Posterior vena cava (tissue), 2 donors: ENCODE measurements around the gene PDCD6IP. TPM values are rescaled to one million over a fixed set of nuclear protein-coding genes. Genes with fewer than 3 reads are reported as not detected.

Experiments used
- DNase-seq: peaks from one replicate; pipeline ENCODE4 v3.0.0-alpha.2; 2020; ENCODE audit warnings: low spot score
- intact Hi-C, 2 donors: fragments of 100-400 bp; cut with DNase I; formaldehyde crosslinking; loops; one replicate each; pipeline versions ENCODE4 v1.14.1 to v1.14.2; 2022 to 2023
- total RNA-seq, 2 donors: library from RNA; stranded (reverse); fragmentation: NEBNext Ultra II Directional; extraction: Animal tissue kit (Norgen Biotek cat#: 25700); gene quantifications; one replicate each; pipeline ENCODE4 v1.2.1, GENCODE V29; 2021
- donor health status: DM: yes; HTN: yes; CAD: no.
- donor health status: DM: yes; HTN: yes; CAD: no.

The PDCD6IP gene
- total RNA-seq, 2 donors from 2014 or later = 165 to 222 TPM

DNA sequence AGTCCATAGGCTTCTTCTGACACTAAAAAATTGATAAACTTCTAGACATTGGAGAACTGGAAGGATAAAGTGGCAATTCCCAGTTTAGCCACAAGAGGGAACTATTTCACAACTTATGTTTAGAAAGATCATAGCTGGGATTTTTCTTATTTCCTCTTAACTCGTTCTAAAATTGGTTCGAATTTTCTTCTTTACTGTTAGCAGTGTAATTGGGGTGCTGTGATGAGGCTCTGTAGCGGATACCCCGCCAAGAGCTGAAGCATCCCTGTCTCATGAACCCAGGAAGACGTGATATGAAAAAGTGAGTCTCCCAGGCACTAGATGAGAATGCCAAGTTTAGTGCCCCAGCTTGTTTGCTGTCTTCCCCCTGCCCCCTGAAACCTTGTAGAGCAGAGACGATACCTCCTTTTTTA lies 85.1 kb downstream of the PDCD6IP start:
- DNase-seq = no peak
- intact Hi-C loops = no loop called here

DNA sequence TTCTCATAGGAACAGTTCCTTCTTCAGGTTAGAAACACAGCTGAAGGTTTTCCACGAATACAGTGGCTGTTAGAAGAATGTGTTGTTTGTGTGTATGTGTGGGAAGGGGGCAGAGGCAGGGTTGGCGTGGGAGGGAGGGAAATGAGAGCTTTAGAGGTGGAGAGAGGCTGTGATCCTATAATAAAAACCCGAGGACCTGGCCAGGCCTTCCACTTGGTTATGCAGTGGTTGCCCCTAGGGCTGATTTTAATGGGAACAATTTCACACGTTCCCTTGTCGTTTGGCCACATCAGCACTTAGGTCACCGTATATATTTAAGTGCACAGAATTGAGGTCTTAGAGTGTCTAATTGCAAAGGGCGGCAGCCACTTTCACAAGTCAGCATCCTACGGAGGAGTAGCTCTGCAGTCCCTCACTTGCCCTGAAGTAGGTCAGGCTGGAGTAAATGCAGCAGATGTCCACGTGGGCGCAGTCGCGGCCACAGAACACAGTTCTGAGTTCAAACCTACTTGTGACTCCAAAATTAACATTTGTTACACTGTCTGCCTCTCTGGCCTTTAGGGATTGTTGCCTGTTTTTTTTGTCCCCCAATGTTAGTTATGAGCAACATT lies 85.6 kb downstream of the PDCD6IP start:
- no peak for DNase-seq
- intact Hi-C loops = no loop called here

DNA sequence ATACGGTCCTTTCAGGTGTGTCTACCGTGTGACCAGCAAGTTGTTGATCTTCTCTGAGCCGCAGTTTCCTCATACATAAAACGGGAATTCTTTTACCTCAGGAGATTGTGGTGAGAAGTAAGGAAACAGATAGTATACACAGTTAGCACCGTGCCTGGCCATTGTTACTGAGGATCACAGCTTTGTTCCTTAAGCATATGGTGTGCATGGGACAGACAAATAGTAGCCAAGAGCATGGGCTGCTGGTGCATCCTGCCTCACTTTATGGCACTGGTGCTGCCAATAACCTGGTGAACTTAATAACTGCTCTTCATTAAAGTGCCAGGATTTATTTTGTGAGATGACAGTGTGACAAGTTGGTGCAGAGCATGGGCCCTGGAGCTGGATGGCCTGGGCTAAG lies 86.3 kb downstream of the PDCD6IP start:
- no peak for DNase-seq
- intact Hi-C loops = loop anchor here in 1 of 2 donors (5.0 kb wide), 1 partner anchor 798 kb away; no protein-coding TSS in a partner anchor

DNA sequence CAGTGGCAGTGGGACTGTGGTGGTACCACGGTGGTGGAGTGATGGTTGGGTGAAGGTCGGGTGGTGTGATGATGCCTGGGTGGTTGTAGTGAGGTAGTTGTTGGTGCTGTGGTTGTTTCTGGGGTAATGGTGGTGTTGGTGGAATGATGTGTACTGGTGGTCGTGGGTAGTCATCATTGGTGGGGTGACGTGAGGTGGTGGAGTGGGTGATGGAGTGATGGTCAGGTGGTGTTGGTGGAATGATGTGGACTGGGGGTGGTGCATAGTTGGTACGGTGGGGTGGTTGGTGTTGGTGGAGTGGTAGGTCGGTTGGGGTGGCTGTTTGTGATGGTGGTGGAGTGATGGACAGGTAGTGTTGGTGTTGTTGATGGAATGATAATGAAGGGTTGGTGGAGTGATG lies 87.1 kb downstream of the PDCD6IP start:
- no peak for DNase-seq
- intact Hi-C loops = loop anchor here in 1 of 2 donors (5.0 kb wide), 1 partner anchor 797 kb away; no protein-coding TSS in a partner anchor

DNA sequence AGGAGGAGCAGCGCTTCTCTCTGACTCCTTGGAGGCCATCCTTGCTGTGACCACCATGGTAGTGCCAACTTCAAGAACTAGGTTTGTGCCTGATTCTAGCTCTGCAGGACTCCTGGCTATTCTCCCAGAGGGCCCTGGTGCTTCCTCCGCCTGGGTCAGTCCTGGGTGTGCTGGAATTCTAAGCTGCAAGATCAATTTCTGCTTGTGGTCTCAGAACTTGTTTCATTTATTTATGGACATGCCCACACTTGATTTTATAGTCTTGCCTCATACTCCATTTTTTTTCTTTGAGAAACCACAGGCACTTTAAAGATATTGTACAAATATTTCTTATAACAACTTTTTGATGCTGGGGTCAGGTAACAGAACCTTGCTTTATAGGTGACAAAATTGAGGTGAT lies 87.6 kb downstream of the PDCD6IP start:
- DNase-seq = no peak
- intact Hi-C loops = loop anchor here in 1 of 2 donors (5.0 kb wide), 1 partner anchor 796 kb away; no protein-coding TSS in a partner anchor

DNA sequence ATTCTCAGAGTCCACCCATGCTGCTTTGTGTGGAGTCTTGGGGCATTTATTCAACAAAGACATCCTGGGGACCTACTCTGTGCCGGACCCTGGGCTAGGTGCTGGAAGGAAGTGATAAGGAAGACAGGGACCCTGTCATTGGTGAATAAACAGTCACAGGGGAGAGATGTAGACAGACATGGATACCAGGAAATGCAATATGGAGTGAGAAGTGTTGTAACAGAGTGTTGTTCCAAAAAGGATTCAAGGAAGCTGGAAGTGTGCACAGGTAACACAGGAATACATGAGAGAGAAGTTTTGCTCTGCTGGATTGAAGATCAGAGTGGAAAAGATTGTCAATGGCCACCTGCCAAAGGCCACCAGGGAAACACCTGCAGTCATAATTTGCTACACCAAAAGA lies 89.0 kb downstream of the PDCD6IP start:
- DNase-seq = no peak
- intact Hi-C loops = loop anchor here in 1 of 2 donors (5.0 kb wide), 1 partner anchor 795 kb away; no protein-coding TSS in a partner anchor

DNA sequence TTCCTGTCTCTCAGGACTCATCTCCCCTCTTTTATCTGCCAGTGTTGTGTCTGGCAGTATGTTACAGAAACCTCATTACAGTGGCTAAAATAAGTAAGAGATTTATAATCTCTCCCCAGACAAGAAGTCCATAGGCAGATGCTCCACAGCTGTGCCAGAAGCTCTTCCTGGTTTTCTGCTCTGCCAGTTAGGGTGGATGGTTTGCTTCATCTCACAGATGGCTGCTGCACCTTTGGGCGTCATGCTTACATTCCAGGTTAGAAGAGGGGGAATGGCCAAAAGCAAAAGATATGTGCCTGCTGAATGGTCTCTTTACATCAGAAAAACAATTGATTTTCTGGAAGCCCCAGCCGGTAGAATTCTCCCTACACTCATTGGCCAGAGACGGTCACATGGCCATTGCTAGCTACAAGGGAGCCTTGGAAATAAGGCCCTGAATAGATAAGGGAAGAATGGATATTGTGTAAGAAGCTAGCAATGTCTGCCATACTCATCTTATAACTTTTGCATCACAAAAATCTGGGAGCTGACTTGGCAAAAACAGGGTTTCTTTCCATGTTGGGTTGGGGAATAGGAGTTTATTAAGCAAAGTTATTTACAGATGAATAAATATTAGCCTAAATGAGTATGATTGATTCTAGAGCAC lies 91.1 kb downstream of the PDCD6IP start:
- intact Hi-C loops = loop anchor here in 1 of 2 donors (5.0 kb wide), 1 partner anchor 793 kb away; no protein-coding TSS in a partner anchor

DNA sequence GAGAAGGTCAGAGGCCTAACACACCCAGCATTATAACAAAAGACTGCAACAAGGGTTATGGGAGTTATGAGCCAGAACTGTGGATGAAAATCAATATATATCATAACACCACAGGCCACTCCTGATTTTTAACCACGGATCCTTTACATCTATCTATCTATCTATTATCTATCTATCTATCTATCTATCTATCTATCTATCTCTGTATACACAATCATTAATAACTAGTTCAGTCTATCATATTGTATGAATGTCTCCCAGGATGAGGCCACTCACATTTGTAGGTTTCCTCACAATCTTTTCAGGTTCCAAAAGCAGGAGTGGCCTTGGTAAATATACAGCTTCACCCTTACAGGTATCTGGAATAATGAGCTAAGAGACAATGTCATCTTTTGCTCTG lies 94.2 kb downstream of the PDCD6IP start:
- DNase-seq = no peak
- intact Hi-C loops = no loop called here

More for the DNA sequence above, 91.1 kb downstream of the PDCD6IP start:
- DNase-seq = no peak

DNA sequence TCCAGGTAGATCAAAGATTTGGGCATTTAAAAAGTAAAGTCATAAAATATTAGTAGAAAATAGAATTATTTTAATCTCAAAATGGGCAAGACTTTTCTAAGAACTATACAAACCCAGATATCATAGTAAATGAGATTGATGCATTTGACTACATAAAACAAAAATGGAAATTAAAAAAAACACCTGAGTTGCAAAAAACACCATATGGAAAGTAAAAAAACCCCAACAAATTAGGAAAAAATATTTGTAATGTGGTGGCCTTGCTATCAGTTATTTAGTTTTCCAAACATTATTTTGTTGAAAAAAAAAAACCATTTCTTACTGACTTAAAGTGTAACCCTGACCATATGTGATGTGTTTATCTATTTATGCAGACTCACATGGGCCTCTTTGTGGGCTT lies 97.2 kb downstream of the PDCD6IP start:
- DNase-seq = no peak
- intact Hi-C loops = no loop called here

DNA sequence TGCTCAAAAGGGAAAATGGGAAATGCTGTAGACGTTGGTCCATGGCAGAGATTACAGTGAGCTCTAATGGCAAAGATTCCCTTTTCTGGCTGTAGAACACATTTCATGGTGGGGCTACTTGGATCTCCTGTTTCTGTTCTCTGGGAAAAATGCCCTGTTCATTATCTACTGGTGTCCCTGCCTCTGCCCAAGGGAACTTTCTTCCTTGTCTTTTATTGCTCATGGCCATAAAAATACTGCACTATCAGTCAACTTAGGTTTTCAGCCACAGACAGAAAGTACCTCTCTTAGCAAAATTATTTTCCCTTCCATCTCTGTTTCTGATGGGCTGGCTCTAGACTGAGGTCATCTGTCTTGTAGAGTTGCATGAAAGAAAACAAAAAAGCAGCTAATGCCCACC lies 98.9 kb downstream of the PDCD6IP start:
- intact Hi-C loops = no loop called here
- DNase-seq = no peak

DNA sequence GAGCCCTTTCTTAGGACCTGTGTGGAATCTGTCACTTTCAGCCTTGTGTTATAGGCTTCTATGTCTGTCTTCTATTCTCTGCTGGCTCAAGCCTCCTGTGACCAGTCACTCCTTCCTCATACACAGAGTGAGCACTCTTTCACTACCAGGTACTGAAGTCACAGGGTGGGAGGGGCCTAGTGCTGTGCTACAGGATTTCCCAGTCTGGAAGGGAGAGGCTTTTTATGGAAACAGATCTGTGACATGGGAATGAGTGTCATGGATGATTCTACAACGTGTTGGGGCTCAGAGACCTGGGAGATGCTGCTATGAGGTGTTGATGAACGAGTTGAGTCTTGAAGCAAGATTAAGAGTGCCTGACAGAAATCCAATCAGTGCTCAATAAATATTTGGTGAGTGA lies 100.5 kb downstream of the PDCD6IP start:
- DNase-seq = no peak
- intact Hi-C loops = no loop called here

DNA sequence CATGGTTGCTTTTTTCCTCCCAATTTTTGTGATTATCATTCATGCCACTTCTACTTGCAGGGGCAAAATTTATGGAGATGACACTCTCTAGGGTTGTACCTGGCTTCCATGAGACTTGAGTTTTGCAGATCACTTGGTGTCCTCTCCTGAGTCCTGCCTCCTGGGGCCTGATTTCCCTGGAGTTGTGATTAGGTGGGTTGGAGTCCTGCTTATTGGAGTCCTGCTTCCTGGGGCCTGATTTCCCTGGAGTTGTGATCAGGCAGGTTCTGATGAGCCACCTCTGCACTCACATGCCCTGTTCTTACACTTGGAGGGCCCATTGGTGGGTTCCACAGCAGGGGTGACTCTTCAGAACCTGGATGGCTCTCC lies 102.0 kb downstream of the PDCD6IP start:
- DNase-seq = no peak
- intact Hi-C loops = no loop called here

DNA sequence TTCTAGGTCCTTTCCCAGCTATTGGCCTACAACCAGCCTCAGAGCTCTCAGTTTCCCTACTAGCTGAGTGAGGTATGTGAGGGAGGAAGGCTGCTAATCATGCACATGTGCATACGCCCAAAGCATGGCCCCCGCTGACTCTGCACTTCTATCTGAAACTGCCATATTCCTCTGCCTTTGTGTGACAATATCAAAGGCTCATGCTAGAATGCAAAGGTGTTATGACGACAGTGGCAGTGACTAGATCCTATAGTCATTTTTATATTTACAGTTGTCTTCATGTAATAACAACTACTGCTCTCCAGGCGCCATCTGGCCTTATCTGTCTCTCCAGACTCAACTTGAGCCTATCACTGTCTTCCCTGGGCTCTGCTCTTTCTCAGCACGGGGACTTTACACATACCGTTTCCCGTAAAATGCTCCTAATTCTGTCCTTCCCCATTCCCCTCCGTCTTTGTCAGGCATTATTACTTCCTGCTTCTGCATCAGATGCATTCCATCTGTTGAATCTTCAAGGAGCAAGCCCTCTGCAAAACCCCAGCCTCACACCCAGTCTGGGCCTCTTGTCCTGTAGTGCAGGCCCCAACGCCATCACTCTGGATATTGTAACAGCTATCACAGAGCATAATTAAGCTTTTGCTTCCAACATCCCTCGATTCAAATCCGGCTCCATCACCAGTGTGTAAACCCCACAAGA lies 102.5 kb downstream of the PDCD6IP start:
- intact Hi-C loops = no loop called here

DNA sequence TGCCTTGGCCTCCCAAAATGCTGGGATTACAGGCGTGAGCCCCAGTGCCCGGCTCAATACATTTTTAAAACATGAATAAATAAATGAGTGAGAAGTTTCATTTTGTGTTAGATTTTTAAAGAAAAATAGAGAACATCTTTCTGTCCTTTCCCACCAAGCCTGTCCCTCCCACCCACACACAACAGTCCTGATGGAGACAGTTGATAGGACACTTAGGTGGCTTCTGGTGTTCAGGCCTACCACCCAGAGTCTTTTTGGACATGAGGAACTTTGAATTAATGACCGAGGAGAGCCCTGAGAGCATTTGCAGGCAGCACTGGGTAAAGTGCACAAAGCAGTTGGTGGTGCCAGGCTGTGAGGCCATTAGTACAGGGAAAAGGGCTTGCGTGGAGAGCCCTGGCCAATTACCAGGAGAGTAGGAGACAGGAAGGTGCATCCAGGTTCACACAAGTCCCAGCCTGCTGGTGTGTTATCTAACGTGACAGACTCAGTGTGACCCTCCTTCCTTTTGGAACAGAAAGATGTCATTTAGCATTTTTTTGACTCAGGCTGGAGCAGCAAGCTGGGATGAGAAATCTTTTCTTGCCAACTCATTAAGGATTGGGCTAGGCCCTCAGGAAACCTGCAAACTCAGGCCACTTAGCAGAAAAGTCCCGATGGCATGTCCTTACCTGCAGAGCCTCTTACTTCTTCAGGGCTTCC lies 103.6 kb downstream of the PDCD6IP start:
- DNase-seq = no peak
- intact Hi-C loops = no loop called here

More for the DNA sequence above, 102.5 kb downstream of the PDCD6IP start:
- DNase-seq = no peak

DNA sequence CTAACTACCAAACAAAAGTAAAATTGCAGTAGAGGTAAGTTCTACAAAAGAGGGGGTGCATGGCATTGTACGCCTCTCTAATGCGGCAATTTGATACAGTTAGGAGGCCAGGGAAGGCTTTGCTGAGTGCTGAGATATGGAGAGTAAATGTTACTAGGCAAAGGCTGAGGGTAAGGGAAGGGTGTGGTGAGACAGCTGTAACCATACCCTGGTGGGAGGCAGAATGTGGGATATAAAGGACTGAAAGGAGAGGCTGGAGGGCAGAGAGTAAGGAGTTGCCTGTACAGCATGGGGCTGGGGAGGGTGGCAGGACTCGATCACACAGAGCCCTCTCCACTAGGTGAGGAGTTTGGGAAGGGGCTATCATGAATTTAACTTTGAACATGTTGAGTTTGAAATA lies 106.3 kb downstream of the PDCD6IP start:
- no peak for DNase-seq
- intact Hi-C loops = no loop called here

DNA sequence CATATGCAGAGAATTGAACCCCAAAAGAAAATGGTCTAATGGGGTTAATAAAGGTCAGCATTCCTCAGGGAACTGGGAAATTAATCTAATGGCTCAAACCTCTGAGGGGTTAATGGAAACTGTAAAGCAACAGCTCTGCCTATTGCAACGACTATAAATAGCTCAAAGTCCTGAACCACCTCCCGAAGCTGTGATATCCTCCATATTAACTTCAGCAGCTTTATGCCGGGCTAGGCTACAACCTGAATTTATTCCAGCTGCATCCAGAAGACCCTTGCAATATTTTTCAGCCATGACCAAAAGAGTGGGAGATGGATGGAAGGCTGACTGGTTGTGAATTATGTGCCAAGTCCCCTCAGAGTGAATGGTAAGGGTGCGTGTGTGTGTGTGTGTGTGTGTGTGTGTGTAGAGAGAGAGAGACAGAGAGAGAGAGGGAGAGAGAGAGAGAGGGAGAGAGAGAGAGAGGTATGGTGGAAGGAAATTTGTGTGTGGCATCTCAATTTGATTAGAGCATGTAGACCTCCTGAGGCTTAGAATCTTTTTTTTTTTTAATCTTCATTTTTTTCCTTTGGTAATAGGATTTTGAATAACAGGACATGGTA lies 109.9 kb downstream of the PDCD6IP start:
- no peak for DNase-seq
- intact Hi-C loops = no loop called here

DNA sequence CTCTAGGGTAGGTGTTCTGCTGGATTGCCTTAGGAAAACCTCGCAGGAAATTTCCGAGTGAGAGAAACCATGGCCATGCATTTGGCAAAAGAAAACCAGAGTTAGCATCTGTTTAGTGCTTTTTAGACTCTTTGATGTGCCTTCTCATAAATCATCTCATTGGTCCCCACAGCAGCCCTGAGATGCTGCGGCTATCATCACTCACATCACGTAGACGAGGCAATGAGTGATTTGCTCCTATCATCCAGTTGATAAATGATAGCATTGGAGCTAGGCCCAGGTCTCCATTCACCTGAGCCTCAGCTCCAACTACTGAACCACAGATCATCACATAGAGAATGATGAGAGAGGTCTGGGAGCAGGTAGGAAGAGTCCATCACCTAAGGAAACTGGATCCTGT lies 111.1 kb downstream of the PDCD6IP start:
- intact Hi-C loops = no loop called here
- DNase-seq = no peak

DNA sequence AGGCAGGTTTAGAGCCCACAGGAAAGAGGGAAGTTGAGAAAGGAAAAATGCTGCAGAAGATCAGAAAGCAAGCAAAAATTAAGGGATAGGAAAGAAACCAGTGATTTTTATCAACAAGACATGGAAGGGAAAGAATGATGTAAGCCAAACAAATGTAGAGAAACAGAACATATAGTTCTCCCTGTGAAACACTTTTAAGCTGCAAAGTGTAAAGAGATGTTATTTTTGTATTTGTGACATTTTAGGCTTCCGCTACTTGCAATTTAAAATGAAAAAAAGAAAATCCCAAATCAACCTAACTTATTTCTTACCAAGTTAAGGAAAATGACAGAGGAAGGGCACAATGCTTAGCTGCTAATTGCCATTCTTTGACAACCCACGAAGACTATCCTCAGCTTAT lies 111.6 kb downstream of the PDCD6IP start:
- intact Hi-C loops = no loop called here
- no peak for DNase-seq

DNA sequence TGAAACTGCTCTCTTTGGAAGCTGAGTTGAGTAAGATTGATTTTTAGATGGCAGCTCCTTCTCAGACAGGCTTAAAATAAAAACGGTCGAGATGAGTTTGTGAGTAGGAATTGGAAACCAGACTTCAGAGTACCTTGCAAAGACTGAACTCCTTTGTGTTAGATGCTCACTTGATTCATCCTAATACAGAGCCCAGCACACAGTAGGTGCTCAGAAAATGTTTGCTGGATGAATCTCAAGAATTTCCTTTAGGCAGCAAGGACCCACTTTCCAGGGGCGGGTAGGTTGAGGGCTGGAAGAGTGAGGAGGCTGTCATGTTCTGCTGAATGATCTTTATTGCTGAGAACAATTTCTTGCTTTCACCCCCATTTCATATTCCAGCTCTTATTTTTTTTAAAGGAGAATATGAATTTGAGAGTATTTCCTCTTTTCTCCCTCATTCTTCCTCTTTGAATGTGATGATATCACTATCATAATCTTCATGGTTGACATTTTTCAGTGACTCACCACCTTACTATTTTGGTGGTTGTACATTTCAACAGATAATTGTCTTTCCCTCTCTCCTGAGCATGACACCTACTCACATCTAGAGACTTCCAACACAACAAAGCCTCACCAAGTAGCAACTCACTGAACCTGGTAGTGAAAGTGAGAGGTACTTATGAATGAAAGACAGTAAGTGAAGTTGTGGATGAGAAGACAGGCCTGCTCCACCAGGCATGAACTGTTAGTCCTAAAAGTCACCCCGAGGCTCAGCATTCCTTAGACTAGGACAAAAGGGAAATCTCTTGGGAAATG lies 113.3 kb downstream of the PDCD6IP start:
- DNase-seq = no peak
- intact Hi-C loops = no loop called here
